Transverse colon (tissue), 4 donors: Measurements from ENCODE around the gene CHN1. TPM values are rescaled to one million over a fixed set of nuclear protein-coding genes. Genes with fewer than 3 reads are reported as not detected.
A peak's percentile ranks its signal among the peaks of the same experiment; 100 is the strongest.

ENCODE experiments used
- DNase-seq: peaks from one replicate; pipeline ENCODE4 v3.0.0-alpha.2; 2019
- H3K27ac ChIP-seq, 4 donors: fragments of 200-600 bp; sonication (generic); 2 replicates each; pipeline ENCODE4 v1.5.1; 2016 to 2018; ENCODE audit warnings: inconsistent platforms in 4 of 4
- H3K27me3 ChIP-seq: fragments of 200-600 bp; sonication (generic); 2 replicates; pipeline ENCODE4 v1.5.1; 2017; ENCODE audit warnings: inconsistent platforms
- H3K36me3 ChIP-seq, 4 donors: fragments of 200-600 bp; sonication (generic); 2 replicates each; pipeline ENCODE4 v1.5.1; 2017 to 2019; ENCODE audit warnings: inconsistent platforms in 4 of 4
- H3K4me1 ChIP-seq, 4 donors: fragments of 200-600 bp; sonication (generic); 2 replicates each; pipeline ENCODE4 v1.5.1; 2017 to 2020; ENCODE audit warnings: inconsistent platforms in 4 of 4
- H3K4me3 ChIP-seq, 4 donors: fragments of 200-600 bp; sonication (generic); 1 replicate in 1 of 4; 2 replicates in 3 of 4; pipeline versions ENCODE4 v1.5.1 to v1.6.1; 2017 to 2019; ENCODE audit warnings: inconsistent platforms in 4 of 4
- H3K9me3 ChIP-seq, 2 donors: fragments of 200-600 bp; sonication (generic); 2 replicates each; pipeline ENCODE4 v1.5.1; 2017 to 2019; ENCODE audit warnings: inconsistent platforms in 2 of 2
- EP300 ChIP-seq: sonication (generic); formaldehyde crosslinking; IDR thresholded peaks from one replicate; pipeline ENCODE4 v1.6.1; 2017; ENCODE audit warnings: antibody characterized with exemption, low read depth
- POLR2A ChIP-seq: fragments of 450-650 bp; IDR thresholded peaks from one replicate; pipeline ENCODE4 v1.6.1; 2016; ENCODE audit warnings: antibody characterized with exemption, mild to moderate bottlenecking, moderate library complexity
- POLR2AphosphoS5 ChIP-seq, 3 donors: sonication (generic); formaldehyde crosslinking; IDR thresholded peaks; one replicate each; pipeline ENCODE4 v1.6.1; 2016; ENCODE audit warnings: antibody characterized with exemption in 3 of 3
- WGBS, 2 donors: methylation state at CpG; one replicate each; pipeline ENCODE4 v1.1.5; 2018; ENCODE audit warnings: low coverage in 1 of 2; 5-methylcytosine and 5-hydroxymethylcytosine counted together
- in situ Hi-C, 4 donors: fragments of 200-750 bp; cut with MboI; loops; one replicate each; pipeline versions ENCODE4 v1.15.0 to v1.15.1; 2017; ENCODE audit warnings: low sequenced_read_pairs in 3 of 4, low pct_ligation_motif_present in 1 of 4, low pct_unique_long_range_greater_than_20kb in 1 of 4
- intact Hi-C: fragments of 100-400 bp; cut with DNase I; formaldehyde crosslinking; loops from one replicate; pipeline ENCODE4 v1.15.1; 2023; ENCODE audit warnings: low total_unique reads
- total RNA-seq, 4 donors: library from RNA; depleted of rRNA; stranded (reverse); fragments of >200 nt; gene quantifications; one replicate each; pipeline ENCODE4 v1.1.0, GENCODE V29; 2016
- TF ChIP-seq, protein P1 (sequence below), 5 experiments: fragments of 200-600 bp in 3 of 5; fragments of 450-650 bp in 2 of 5; sonication (generic) in 3 of 5; IDR thresholded peaks; 1 replicate in 2 of 5; 2 replicates in 3 of 5; pipeline ENCODE4 v1.5.1; 2016 to 2017; ENCODE audit warnings: antibody characterized with exemption in 5 of 5, inconsistent platforms in 3 of 5, mild to moderate bottlenecking in 2 of 5, moderate library complexity in 1 of 5

CHN1 gene
- total RNA-seq, 4 donors from 2014 or later, result 1.6 to 3.2 (median 3.0) TPM; not detected in 1

DNA sequence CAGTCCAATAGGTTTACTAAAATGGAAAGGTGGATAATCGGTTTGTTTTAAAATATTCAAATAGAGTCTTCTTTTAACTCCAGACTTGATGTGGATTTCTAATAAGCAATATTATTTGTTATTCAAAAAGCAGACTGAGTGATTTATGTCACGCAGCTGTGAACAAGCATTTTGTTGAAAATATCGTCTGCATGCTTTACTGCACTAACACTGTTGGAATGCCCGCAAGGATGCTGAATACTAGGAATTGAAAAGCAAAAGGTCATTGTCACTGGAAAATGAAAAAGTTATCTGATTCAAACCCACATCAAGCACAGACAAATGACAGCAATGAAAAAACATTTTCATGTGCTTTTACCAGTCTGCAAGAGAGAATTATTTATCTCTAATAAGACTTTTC, 31.1 kb downstream of the CHN1 start:
- Histone ChIP-seq H3K27me3 (no peaks in the 10 kb centered on the region), H3K4me1 (peaks cover 0 to 21% (median 14%) of the 10 kb centered on the region in 4 donors), H3K27ac (no peak overlapping the region), H3K36me3 (no peaks in the 10 kb centered on the region), H3K9me3 (no peaks in the 10 kb centered on the region), H3K4me3 (no peak overlapping the region)
- TF ChIP-seq EP300 (no peak), POLR2A (no peak), POLR2AphosphoS5 (IDR thresholded peaks at IDR 0.05) (no peak)
- TF ChIP-seq, protein P1, sequence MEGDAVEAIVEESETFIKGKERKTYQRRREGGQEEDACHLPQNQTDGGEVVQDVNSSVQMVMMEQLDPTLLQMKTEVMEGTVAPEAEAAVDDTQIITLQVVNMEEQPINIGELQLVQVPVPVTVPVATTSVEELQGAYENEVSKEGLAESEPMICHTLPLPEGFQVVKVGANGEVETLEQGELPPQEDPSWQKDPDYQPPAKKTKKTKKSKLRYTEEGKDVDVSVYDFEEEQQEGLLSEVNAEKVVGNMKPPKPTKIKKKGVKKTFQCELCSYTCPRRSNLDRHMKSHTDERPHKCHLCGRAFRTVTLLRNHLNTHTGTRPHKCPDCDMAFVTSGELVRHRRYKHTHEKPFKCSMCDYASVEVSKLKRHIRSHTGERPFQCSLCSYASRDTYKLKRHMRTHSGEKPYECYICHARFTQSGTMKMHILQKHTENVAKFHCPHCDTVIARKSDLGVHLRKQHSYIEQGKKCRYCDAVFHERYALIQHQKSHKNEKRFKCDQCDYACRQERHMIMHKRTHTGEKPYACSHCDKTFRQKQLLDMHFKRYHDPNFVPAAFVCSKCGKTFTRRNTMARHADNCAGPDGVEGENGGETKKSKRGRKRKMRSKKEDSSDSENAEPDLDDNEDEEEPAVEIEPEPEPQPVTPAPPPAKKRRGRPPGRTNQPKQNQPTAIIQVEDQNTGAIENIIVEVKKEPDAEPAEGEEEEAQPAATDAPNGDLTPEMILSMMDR (IDR thresholded peaks at IDR 0.05), result no peak
- DNase-seq, result no peak
- in situ Hi-C loops, result no loop called here
- intact Hi-C loops, result no loop called here
- 83 to 92% methylated on average over 4 of the region's 4 CpGs for WGBS, 2 donors

DNA sequence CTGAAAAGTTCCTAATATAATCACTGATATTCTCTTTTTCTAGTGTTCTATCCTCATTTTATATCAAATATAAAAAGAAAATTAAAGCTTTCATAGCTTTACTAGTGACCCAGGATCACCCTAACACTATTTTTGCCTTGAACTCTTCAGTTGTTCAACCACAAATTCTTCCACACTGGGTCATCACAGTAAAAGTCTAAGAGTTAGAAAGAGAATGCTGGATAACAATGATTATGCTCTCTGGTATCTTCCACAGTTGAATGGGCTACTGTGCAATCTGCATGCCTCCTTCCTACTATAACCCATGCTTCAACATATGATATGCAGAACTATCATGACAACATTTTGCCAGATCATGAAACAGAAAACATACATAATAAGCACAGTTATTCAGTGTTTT, 32.3 kb downstream of the CHN1 start:
- in situ Hi-C loops (no loop called here), intact Hi-C loops (no loop called here)
- Histone ChIP-seq H3K27ac (peak overlapping the region in 1 of 4 donors; percentile 15), H3K4me1 (peaks cover 0 to 21% (median 14%) of the 10 kb centered on the region in 4 donors), H3K27me3 (no peaks in the 10 kb centered on the region), H3K36me3 (no peaks in the 10 kb centered on the region), H3K9me3 (no peaks in the 10 kb centered on the region), H3K4me3 (no peak overlapping the region)
- no peak for TF ChIP-seq POLR2A
- TF ChIP-seq, protein P1 (IDR thresholded peaks at IDR 0.05), result no peak
- no peak for TF ChIP-seq EP300
- TF ChIP-seq POLR2AphosphoS5 (IDR thresholded peaks at IDR 0.05), result no peak
- DNase-seq, result no peak

DNA sequence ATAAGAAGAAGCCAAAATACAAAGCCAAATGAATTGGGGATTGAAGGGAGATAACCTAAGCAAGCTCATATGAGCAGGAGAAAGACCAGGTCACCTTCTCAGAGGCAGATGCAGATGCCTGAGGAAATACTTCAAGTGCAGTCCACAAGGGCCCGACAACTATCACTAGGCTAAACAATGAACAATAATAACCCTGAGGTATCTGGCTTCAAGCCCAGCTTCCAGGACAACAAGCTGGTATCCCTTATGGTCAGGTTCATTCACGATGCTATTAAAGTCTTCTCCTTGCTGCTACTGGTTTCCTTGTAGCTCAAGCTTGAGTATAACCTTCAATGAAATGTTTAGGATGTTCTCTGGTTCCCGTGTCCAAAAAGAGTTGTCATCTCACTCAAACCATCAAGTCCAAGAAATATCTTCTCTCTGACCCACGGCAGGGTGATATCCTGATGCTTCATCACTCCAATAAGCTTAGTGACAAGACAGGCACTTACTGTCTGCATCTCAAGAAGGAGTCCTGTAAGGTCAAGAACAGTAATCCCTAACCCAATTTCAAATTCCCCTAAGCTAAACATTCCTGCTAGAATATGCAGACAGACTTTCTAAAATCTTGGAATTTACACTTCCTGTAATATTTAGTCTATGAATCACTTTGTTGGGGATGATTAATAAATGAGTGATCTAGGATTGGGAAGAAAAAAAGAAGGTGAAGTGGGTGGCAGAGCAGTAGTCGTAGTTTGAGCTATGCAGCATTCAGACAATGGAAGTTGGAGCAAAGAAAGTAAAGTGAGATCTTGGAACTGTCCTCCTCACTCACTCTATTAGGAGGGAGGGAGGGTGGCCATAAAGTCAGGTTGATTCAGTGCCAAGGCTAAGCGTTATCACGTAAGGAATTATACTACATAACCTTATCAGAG, 33.1 kb downstream of the CHN1 start:
- peak overlapping the region in 1 of 4 donors; percentile 15 for H3K27ac ChIP-seq
- intact Hi-C loops (no loop called here), in situ Hi-C loops (no loop called here)
- H3K4me1 ChIP-seq, result peaks cover 0 to 21% (median 14%) of the 10 kb centered on the region in 4 donors
- DNase-seq, result peak; percentile 55
- TF ChIP-seq, protein P1 (IDR thresholded peaks at IDR 0.05), result no peak
- TF ChIP-seq POLR2AphosphoS5 (IDR thresholded peaks at IDR 0.05) (no peak), POLR2A (no peak)
- H3K27me3 ChIP-seq, result no peaks in the 10 kb centered on the region
- 22 to 48% methylated on average over 4 to 7 of the region's 7 CpGs for WGBS, 2 donors
- no peak overlapping the region for H3K4me3 ChIP-seq
- H3K36me3 ChIP-seq, result no peaks in the 10 kb centered on the region
- H3K9me3 ChIP-seq, result no peaks in the 10 kb centered on the region

DNA sequence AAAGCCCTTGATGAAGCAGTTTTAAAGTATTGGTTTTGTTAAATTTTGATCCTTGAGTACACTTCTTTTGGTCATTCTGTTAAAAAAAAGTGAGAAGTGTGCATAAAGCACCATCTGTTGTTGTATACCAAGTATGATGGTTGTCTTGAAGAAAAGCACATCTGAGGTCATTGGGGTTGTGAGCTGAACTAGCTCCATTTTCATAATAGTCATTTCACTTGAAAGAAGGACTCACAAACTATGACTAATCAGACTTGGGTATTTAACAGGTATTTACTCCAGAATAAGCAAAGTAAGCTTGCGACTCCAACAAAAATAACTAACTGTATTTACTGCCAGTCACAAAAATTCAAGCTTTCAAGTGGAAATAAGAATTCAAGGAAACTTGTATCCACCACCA, 35.1 kb downstream of the CHN1 start:
- no peak for DNase-seq
- in situ Hi-C loops (no loop called here), intact Hi-C loops (no loop called here)
- Histone ChIP-seq H3K4me1 (peaks cover 0 to 21% (median 14%) of the 10 kb centered on the region in 4 donors), H3K9me3 (no peaks in the 10 kb centered on the region), H3K27me3 (no peaks in the 10 kb centered on the region), H3K4me3 (no peak overlapping the region), H3K36me3 (no peaks in the 10 kb centered on the region), H3K27ac (no peak overlapping the region)
- TF ChIP-seq POLR2AphosphoS5 (IDR thresholded peaks at IDR 0.05), result no peak
- no peak for TF ChIP-seq POLR2A
- TF ChIP-seq, protein P1 (IDR thresholded peaks at IDR 0.05), result no peak
- no peak for TF ChIP-seq EP300
- 93 to 100% methylated on average over 1 of the region's 1 CpG for WGBS, 2 donors
